Measurements from ENCODE around the gene DAPK1.

Gene DAPK1

GRCh38 chr9:87534036-87534435 is 36.4 kb downstream of the DAPK1 start:
- H3K27ac ChIP-seq (ENCODE audit: low read length) = no peak overlapping the region
- no peaks in the 10 kb centered on the region for H3K79me2 ChIP-seq (ENCODE audit: insufficient read depth, low read length)
- DNase-seq (no peak), ATAC-seq (ENCODE audit: insufficient read depth, low read depth) (no peak)
- no peak overlapping the region for H2AFZ ChIP-seq (ENCODE audit: low read depth, low read length)
- no peaks in the 10 kb centered on the region for H3K27me3 ChIP-seq (ENCODE audit: insufficient read depth, low read length, poor library complexity)
- TF ChIP-seq EZH2 (IDR thresholded peaks at IDR 0.05; ENCODE audit: borderline replicate concordance, low read depth, low read length, severe bottlenecking) = no peak
- no peak for TF ChIP-seq CTCF (IDR thresholded peaks at IDR 0.05; ENCODE audit: borderline replicate concordance, extremely low read depth, low read length, poor library complexity, severe bottlenecking)
- H3K4me3 ChIP-seq (ENCODE audit: low read depth in 1 of 2, low read length in 2 of 2) = no peak overlapping the region
- H3K9ac ChIP-seq (ENCODE audit: low read depth, low read length) = no peak overlapping the region
- no peaks in the 10 kb centered on the region for H3K36me3 ChIP-seq (ENCODE audit: insufficient read depth, low read length)
- no peaks in the 10 kb centered on the region for H3K9me3 ChIP-seq (ENCODE audit: insufficient read depth, low read length, severe bottlenecking)
- no peaks in the 10 kb centered on the region for H4K20me1 ChIP-seq (ENCODE audit: insufficient read depth, low read length)
- no peak overlapping the region for H3K4me2 ChIP-seq (ENCODE audit: insufficient read depth, low read length)
- H3K4me1 ChIP-seq (ENCODE audit: insufficient read depth, low read length) = no peaks in the 10 kb centered on the region

GRCh38 chr9:87534957-87535356 is 37.3 kb downstream of the DAPK1 start:
- no peaks in the 10 kb centered on the region for H3K79me2 ChIP-seq (ENCODE audit: insufficient read depth, low read length)
- no peak overlapping the region for H2AFZ ChIP-seq (ENCODE audit: low read depth, low read length)
- ATAC-seq (ENCODE audit: insufficient read depth, low read depth) (no peak), DNase-seq (no peak)
- no peak overlapping the region for H3K4me2 ChIP-seq (ENCODE audit: insufficient read depth, low read length)
- H3K4me1 ChIP-seq (ENCODE audit: insufficient read depth, low read length) = no peaks in the 10 kb centered on the region
- no peaks in the 10 kb centered on the region for H3K27me3 ChIP-seq (ENCODE audit: insufficient read depth, low read length, poor library complexity)
- H3K9me3 ChIP-seq (ENCODE audit: insufficient read depth, low read length, severe bottlenecking) = no peaks in the 10 kb centered on the region
- no peak overlapping the region for H3K9ac ChIP-seq (ENCODE audit: low read depth, low read length)
- TF ChIP-seq EZH2 (IDR thresholded peaks at IDR 0.05; ENCODE audit: borderline replicate concordance, low read depth, low read length, severe bottlenecking) (no peak), CTCF (IDR thresholded peaks at IDR 0.05; ENCODE audit: borderline replicate concordance, extremely low read depth, low read length, poor library complexity, severe bottlenecking) (no peak)
- H3K4me3 ChIP-seq (ENCODE audit: low read depth in 1 of 2, low read length in 2 of 2) = no peak overlapping the region
- no peaks in the 10 kb centered on the region for H3K36me3 ChIP-seq (ENCODE audit: insufficient read depth, low read length)
- H4K20me1 ChIP-seq (ENCODE audit: insufficient read depth, low read length) = no peaks in the 10 kb centered on the region
- H3K27ac ChIP-seq (ENCODE audit: low read length) = no peak overlapping the region

GRCh38 chr9:87535817-87536539 is 38.3 kb downstream of the DAPK1 start:
- DNase-seq (no peak), ATAC-seq (ENCODE audit: insufficient read depth, low read depth) (no peak)

More at GRCh38 chr9:87535817-87536539, 38.3 kb downstream of the DAPK1 start:
- Histone ChIP-seq H3K4me1 (ENCODE audit: insufficient read depth, low read length) (no peaks in the 10 kb centered on the region), H2AFZ (ENCODE audit: low read depth, low read length) (no peak overlapping the region), H3K27ac (ENCODE audit: low read length) (no peak overlapping the region), H3K4me2 (ENCODE audit: insufficient read depth, low read length) (no peak overlapping the region), H3K9me3 (ENCODE audit: insufficient read depth, low read length, severe bottlenecking) (no peaks in the 10 kb centered on the region), H3K27me3 (ENCODE audit: insufficient read depth, low read length, poor library complexity) (no peaks in the 10 kb centered on the region), H3K9ac (ENCODE audit: low read depth, low read length) (no peak overlapping the region), H4K20me1 (ENCODE audit: insufficient read depth, low read length) (no peaks in the 10 kb centered on the region), H3K79me2 (ENCODE audit: insufficient read depth, low read length) (no peaks in the 10 kb centered on the region), H3K4me3 (ENCODE audit: low read depth in 1 of 2, low read length in 2 of 2) (no peak overlapping the region), H3K36me3 (ENCODE audit: insufficient read depth, low read length) (no peaks in the 10 kb centered on the region)
- TF ChIP-seq EZH2 (IDR thresholded peaks at IDR 0.05; ENCODE audit: borderline replicate concordance, low read depth, low read length, severe bottlenecking) = no peak
- no peak for TF ChIP-seq CTCF (IDR thresholded peaks at IDR 0.05; ENCODE audit: borderline replicate concordance, extremely low read depth, low read length, poor library complexity, severe bottlenecking)

Measured in DND-41 (cell line).